Activated naive CD8-positive, alpha-beta T cell (primary cell): ENCODE measurements around the gene C2orf69.

Experiments
- H3K27ac Mint-ChIP-seq: one replicate; pipeline ENCODE4 v1.8.0; 2021; ENCODE audit warnings: mixed read lengths
- H3K27me3 Mint-ChIP-seq: one replicate; pipeline ENCODE4 v1.8.0; 2021; ENCODE audit warnings: mixed read lengths
- H3K36me3 Mint-ChIP-seq: one replicate; pipeline ENCODE4 v1.8.0; 2021; ENCODE audit warnings: mixed read lengths
- H3K4me1 Mint-ChIP-seq: one replicate; pipeline ENCODE4 v1.8.0; 2021; ENCODE audit warnings: low read depth, mixed read lengths
- H3K4me3 Mint-ChIP-seq: one replicate; pipeline ENCODE4 v1.8.0; 2021; ENCODE audit warnings: mild to moderate bottlenecking, mixed read lengths
- H3K9me3 Mint-ChIP-seq: one replicate; pipeline ENCODE4 v1.8.0; 2021; ENCODE audit warnings: low read depth, mixed read lengths

C2orf69 gene

GRCh38 chr2:199911052-199911876, at the start of gene C2orf69:
Gene C2orf69 (plus strand): TSS chr2:199911293. CDS start chr2:199911439, 146 bp downstream.
- H3K36me3 Mint-ChIP-seq, result peaks cover 14% of the 10 kb centered on the region
- H3K27ac Mint-ChIP-seq, result peak within 1 kb of the TSS; percentile 95
- H3K27me3 Mint-ChIP-seq, result no peaks in the 10 kb centered on the region
- peaks cover 32% of the 10 kb centered on the region for H3K4me1 Mint-ChIP-seq
- H3K4me3 Mint-ChIP-seq, result peak within 1 kb of the TSS; percentile 99
- no peaks in the 10 kb centered on the region for H3K9me3 Mint-ChIP-seq

- no peaks in the 10 kb centered on the region for H3K36me3 Mint-ChIP-seq
- H3K27me3 Mint-ChIP-seq, result peaks cover 18% of the 10 kb centered on the region
- H3K9me3 Mint-ChIP-seq, result no peaks in the 10 kb centered on the region
- no peak overlapping the region for H3K27ac Mint-ChIP-seq
- H3K4me1 Mint-ChIP-seq, result no peaks in the 10 kb centered on the region
- H3K4me3 Mint-ChIP-seq, result no peak overlapping the region
Observed at GRCh38 chr2:199862788-199863187, 48.3 kb upstream of the C2orf69 start.

GRCh38 chr2:199865905-199866304, 45.2 kb upstream of the C2orf69 start:
- H3K27ac Mint-ChIP-seq, result no peak overlapping the region
- peaks cover 18% of the 10 kb centered on the region for H3K27me3 Mint-ChIP-seq
- no peaks in the 10 kb centered on the region for H3K4me1 Mint-ChIP-seq
- H3K36me3 Mint-ChIP-seq, result no peaks in the 10 kb centered on the region
- H3K9me3 Mint-ChIP-seq, result no peaks in the 10 kb centered on the region
- no peak overlapping the region for H3K4me3 Mint-ChIP-seq

GRCh38 chr2:199868431-199869226, 42.5 kb upstream of the C2orf69 start:
- H3K27ac Mint-ChIP-seq, result no peak overlapping the region
- no peak overlapping the region for H3K4me3 Mint-ChIP-seq
- H3K4me1 Mint-ChIP-seq, result no peaks in the 10 kb centered on the region
- no peaks in the 10 kb centered on the region for H3K9me3 Mint-ChIP-seq
- peaks cover 15% of the 10 kb centered on the region for H3K27me3 Mint-ChIP-seq
- H3K36me3 Mint-ChIP-seq, result no peaks in the 10 kb centered on the region

- Mint-ChIP-seq H3K4me3 (no peak overlapping the region), H3K9me3 (peaks cover 5% of the 10 kb centered on the region), H3K4me1 (no peaks in the 10 kb centered on the region), H3K36me3 (peaks cover 4% of the 10 kb centered on the region), H3K27ac (no peak overlapping the region), H3K27me3 (peaks cover 11% of the 10 kb centered on the region)
Observed at GRCh38 chr2:199869227-199869541, 41.9 kb upstream of the C2orf69 start.

GRCh38 chr2:199869653-199870052, 41.4 kb upstream of the C2orf69 start:
- peaks cover 11% of the 10 kb centered on the region for H3K27me3 Mint-ChIP-seq
- H3K36me3 Mint-ChIP-seq, result peaks cover 8% of the 10 kb centered on the region
- no peak overlapping the region for H3K27ac Mint-ChIP-seq
- H3K4me1 Mint-ChIP-seq, result no peaks in the 10 kb centered on the region
- H3K9me3 Mint-ChIP-seq, result peaks cover 9% of the 10 kb centered on the region
- no peak overlapping the region for H3K4me3 Mint-ChIP-seq

- H3K27ac Mint-ChIP-seq, result no peak overlapping the region
- H3K27me3 Mint-ChIP-seq, result peaks cover 16% of the 10 kb centered on the region
- no peak overlapping the region for H3K4me3 Mint-ChIP-seq
- peaks cover 15% of the 10 kb centered on the region for H3K9me3 Mint-ChIP-seq
- H3K36me3 Mint-ChIP-seq, result peaks cover 13% of the 10 kb centered on the region
- no peaks in the 10 kb centered on the region for H3K4me1 Mint-ChIP-seq
Observed at GRCh38 chr2:199870581-199870980, 40.5 kb upstream of the C2orf69 start.

- H3K9me3 Mint-ChIP-seq, result peaks cover 15% of the 10 kb centered on the region
- H3K27ac Mint-ChIP-seq, result no peak overlapping the region
- no peaks in the 10 kb centered on the region for H3K4me1 Mint-ChIP-seq
- H3K36me3 Mint-ChIP-seq, result peaks cover 13% of the 10 kb centered on the region
- H3K4me3 Mint-ChIP-seq, result no peak overlapping the region
- H3K27me3 Mint-ChIP-seq, result peaks cover 7% of the 10 kb centered on the region
Observed at GRCh38 chr2:199874209-199874608, 36.9 kb upstream of the C2orf69 start.

- Mint-ChIP-seq H3K36me3 (peaks cover 13% of the 10 kb centered on the region), H3K27me3 (peaks cover 9% of the 10 kb centered on the region), H3K27ac (no peak overlapping the region), H3K4me3 (no peak overlapping the region), H3K9me3 (peaks cover 15% of the 10 kb centered on the region), H3K4me1 (no peaks in the 10 kb centered on the region)
Observed at GRCh38 chr2:199875400-199875799, 35.7 kb upstream of the C2orf69 start.

GRCh38 chr2:199882667-199883066, 28.4 kb upstream of the C2orf69 start:
- H3K4me3 Mint-ChIP-seq, result no peak overlapping the region
- peaks cover 11% of the 10 kb centered on the region for H3K27me3 Mint-ChIP-seq
- H3K4me1 Mint-ChIP-seq, result no peaks in the 10 kb centered on the region
- H3K27ac Mint-ChIP-seq, result no peak overlapping the region
- no peaks in the 10 kb centered on the region for H3K36me3 Mint-ChIP-seq
- no peaks in the 10 kb centered on the region for H3K9me3 Mint-ChIP-seq

GRCh38 chr2:199883474-199884212, 27.4 kb upstream of the C2orf69 start:
- Mint-ChIP-seq H3K27me3 (peaks cover 11% of the 10 kb centered on the region), H3K36me3 (no peaks in the 10 kb centered on the region), H3K27ac (no peak overlapping the region), H3K9me3 (no peaks in the 10 kb centered on the region), H3K4me1 (no peaks in the 10 kb centered on the region), H3K4me3 (no peak overlapping the region)

- H3K36me3 Mint-ChIP-seq, result no peaks in the 10 kb centered on the region
- no peak overlapping the region for H3K4me3 Mint-ChIP-seq
- no peaks in the 10 kb centered on the region for H3K9me3 Mint-ChIP-seq
- no peaks in the 10 kb centered on the region for H3K4me1 Mint-ChIP-seq
- H3K27ac Mint-ChIP-seq, result no peak overlapping the region
- peaks cover 2% of the 10 kb centered on the region for H3K27me3 Mint-ChIP-seq
Observed at GRCh38 chr2:199895406-199895805, 15.7 kb upstream of the C2orf69 start.

GRCh38 chr2:199896617-199897016, 14.5 kb upstream of the C2orf69 start:
- H3K9me3 Mint-ChIP-seq, result no peaks in the 10 kb centered on the region
- no peak overlapping the region for H3K27ac Mint-ChIP-seq
- H3K4me1 Mint-ChIP-seq, result no peaks in the 10 kb centered on the region
- no peaks in the 10 kb centered on the region for H3K36me3 Mint-ChIP-seq
- no peak overlapping the region for H3K4me3 Mint-ChIP-seq
- H3K27me3 Mint-ChIP-seq, result no peaks in the 10 kb centered on the region

GRCh38 chr2:199901942-199902341, 9.2 kb upstream of the C2orf69 start:
- Mint-ChIP-seq H3K27ac (no peak overlapping the region), H3K4me1 (no peaks in the 10 kb centered on the region), H3K36me3 (no peaks in the 10 kb centered on the region), H3K27me3 (peaks cover 8% of the 10 kb centered on the region), H3K9me3 (no peaks in the 10 kb centered on the region), H3K4me3 (no peak overlapping the region)
